GM12878 (cell line): ENCODE data around the gene MGAT3. TPM values are rescaled to one million over a fixed set of nuclear protein-coding genes. Genes with fewer than 3 reads are reported as not detected.

Experiments
- ATAC-seq: fragments of 200-7000 bp; cut with Tn5 transposase; 3 replicates; pipeline ENCODE4 v1.9.1; 2020; ENCODE audit warnings: mild to moderate bottlenecking, moderate library complexity
- BruUV-seq: library from RNA; stranded (reverse); fragments of 400-500 nt; replicated peaks from 2 replicates; lab custom pipeline; 2021; lab: Mats Ljungman, UMichigan
- CTCF ChIA-PET: fragments of 300-600 bp; sonication (Branson Sonifier 250); formaldehyde crosslinking; extraction: SDS; loops from one replicate; lab custom pipeline; 2021; ENCODE audit warnings: inconsistent platforms; lab: Yijun Ruan, JAX
- POLR2A ChIA-PET: fragments of 350-600 bp; formaldehyde crosslinking; extraction: SDS; loops from one replicate; lab custom pipeline; 2021; ENCODE audit warnings: inconsistent platforms; lab: Charles Lee
- RAD21 ChIA-PET: fragments of 300-600 bp; sonication (Branson Sonifier 250); formaldehyde crosslinking; loops from one replicate; lab custom pipeline; 2023; ENCODE audit warnings: antibody characterized with exemption; ENCODE audit not compliant: unreplicated experiment; lab: Charles Lee
- SMC1A ChIA-PET: fragments of 300-600 bp; sonication (Branson Sonifier 250); formaldehyde crosslinking; loops from one replicate; lab custom pipeline; 2023; ENCODE audit not compliant: unreplicated experiment, uncharacterized antibody; lab: Charles Lee
- DNase-seq: peaks from one replicate; pipeline ENCODE4 v3.0.0-alpha.2; 2011; ENCODE audit warnings: low read depth, low spot score
- FAIRE-seq: peaks from 3 replicates; lab custom pipeline; 2011; peaks lifted over from hg19 to GRCh38; lab: Jason Lieb, UNC
- H2AFZ ChIP-seq: 2 replicates; pipeline ENCODE4 v1.6.0; 2011; ENCODE audit warnings: low read depth, low read length, control low read depth; ENCODE audit not compliant: control insufficient read depth
- H3K27ac ChIP-seq: 2 replicates; pipeline ENCODE4 v1.5.1; 2011; ENCODE audit warnings: control low read depth; ENCODE audit not compliant: control insufficient read depth, insufficient read depth
- H3K27me3 ChIP-seq, 2 experiments: replicated peaks in 1 of 2; 2 replicates each; pipeline versions ENCODE4 v1.6.0 to v1.6.1; 2011; ENCODE audit warnings: low read length in 1 of 2; ENCODE audit not compliant: control insufficient read depth in 2 of 2, insufficient read depth in 2 of 2
- H3K36me3 ChIP-seq, 2 experiments: 2 replicates each; pipeline ENCODE4 v1.5.1; 2011; ENCODE audit warnings: low read length in 1 of 2; ENCODE audit not compliant: control insufficient read depth in 2 of 2, insufficient read depth in 2 of 2
- H3K4me1 ChIP-seq: 2 replicates; pipeline ENCODE4 v1.6.1; 2011; ENCODE audit warnings: mild to moderate bottlenecking, low read length, moderate library complexity, mixed read lengths; ENCODE audit not compliant: control insufficient read depth, insufficient read depth
- H3K4me2 ChIP-seq: 2 replicates; pipeline ENCODE4 v1.6.0; 2011; ENCODE audit warnings: control low read depth; ENCODE audit not compliant: control insufficient read depth, insufficient read depth
- H3K4me3 ChIP-seq: fragments of 200-600 bp; sonication (generic); 2 replicates; pipeline ENCODE4 v1.5.1; 2016
- H3K79me2 ChIP-seq: 2 replicates; pipeline ENCODE4 v1.6.0; 2011; ENCODE audit warnings: low read length; ENCODE audit not compliant: control insufficient read depth, insufficient read depth
- H3K9ac ChIP-seq: 2 replicates; pipeline ENCODE4 v1.8.0; 2011; ENCODE audit warnings: low read length, control low read depth, mixed read lengths; ENCODE audit not compliant: control insufficient read depth, insufficient read depth
- H3K9me3 ChIP-seq: replicated peaks from 3 replicates; pipeline ENCODE4 v1.5.1; 2011; ENCODE audit warnings: mild to moderate bottlenecking, low read length; ENCODE audit not compliant: control insufficient read depth, insufficient read depth
- H4K20me1 ChIP-seq: 2 replicates; pipeline ENCODE4 v1.6.0; 2011; ENCODE audit not compliant: control insufficient read depth, insufficient read depth
- MYC ChIP-seq: IDR thresholded peaks from 2 replicates; pipeline ENCODE4 v1.6.1; 2011; ENCODE audit warnings: mild to moderate bottlenecking, low read length, moderate library complexity, inconsistent platforms; ENCODE audit not compliant: insufficient read depth, insufficient replicate concordance, insufficient read length, severe bottlenecking
- SPI1 ChIP-seq: IDR thresholded peaks from 2 replicates; pipeline ENCODE4 v1.6.1; 2011; ENCODE audit warnings: low read depth, mild to moderate bottlenecking, low read length, moderate library complexity, borderline replicate concordance; ENCODE audit not compliant: insufficient read depth
- WGBS: methylation state at CpG from one replicate; pipeline ENCODE4 v1.1.6; 2016; ENCODE audit warnings: low lambda C conversion rate; ENCODE audit not compliant: insufficient replicate concordance, insufficient coverage; ENCODE audit errors: missing lambda C conversion rate; 5-methylcytosine and 5-hydroxymethylcytosine counted together
- in situ Hi-C: fragments of 300-500 bp; cut with MboI; formaldehyde crosslinking; loops from 9 replicates; pipeline ENCODE4 v1.14.3; 2018; ENCODE audit warnings: mixed read lengths
- intact Hi-C: fragments of 100-400 bp; cut with micrococcal nuclease; formaldehyde crosslinking; loops from one replicate; pipeline ENCODE4 v1.14.2; 2022; ENCODE audit not compliant: unreplicated experiment
- polyA plus RNA-seq, 11 experiments: library from polyadenylated mRNA; depleted of rRNA in 4 of 11; unstranded in 6 of 11; stranded (reverse) in 5 of 11; fragments of >200 nt; fragmentation: Nextera tagmentation in 4 of 11; fragmentation: Illumina TruSeq in 1 of 11; extraction: Ambion mirVana in 4 of 11; extraction: Trizol in 1 of 11; gene quantifications; 1 replicate in 1 of 11; 2 replicates in 10 of 11; pipeline versions ENCODE4 v1.2.1 to v1.2.3, GENCODE V29; 2011 to 2016; ENCODE audit warnings: inconsistent platforms in 2 of 11, missing spikeins in 2 of 11, low read depth in 1 of 11
- total RNA-seq, 4 experiments: library from RNA; depleted of rRNA in 3 of 4; stranded (reverse); fragments of >200 nt in 3 of 4; fragmentation: Illumina TruSeq in 1 of 4; extraction: Trizol in 1 of 4; gene quantifications; 2 replicates each; pipeline versions ENCODE4 v1.2.1 to v1.2.3, GENCODE V29; 2013 to 2021
- TF ChIP-seq, protein P1 (sequence below): fragments of 450-650 bp; IDR thresholded peaks from 2 replicates; pipeline ENCODE4 v1.6.1; 2018; ENCODE audit warnings: mild to moderate bottlenecking, low read depth, moderate library complexity; ENCODE audit not compliant: partially characterized antibody
- TF ChIP-seq, protein P2 (sequence below): fragments of 450-650 bp; IDR thresholded peaks from 2 replicates; pipeline ENCODE4 v1.6.1; 2017; ENCODE audit warnings: mild to moderate bottlenecking, moderate library complexity
- TF ChIP-seq, protein P3 (sequence below): IDR thresholded peaks from 2 replicates; pipeline ENCODE4 v1.6.1; 2012; ENCODE audit warnings: improper control_type of control experiment, low read depth, low read length; ENCODE audit not compliant: insufficient replicate concordance

MGAT3 gene
- total and polyA plus RNA-seq, 10 of the 15 experiments (the other 5 are each of a cell fraction or from before 2014, with no cell fraction given): 0.32 to 40.2 (median 11.9) TPM

DNA sequence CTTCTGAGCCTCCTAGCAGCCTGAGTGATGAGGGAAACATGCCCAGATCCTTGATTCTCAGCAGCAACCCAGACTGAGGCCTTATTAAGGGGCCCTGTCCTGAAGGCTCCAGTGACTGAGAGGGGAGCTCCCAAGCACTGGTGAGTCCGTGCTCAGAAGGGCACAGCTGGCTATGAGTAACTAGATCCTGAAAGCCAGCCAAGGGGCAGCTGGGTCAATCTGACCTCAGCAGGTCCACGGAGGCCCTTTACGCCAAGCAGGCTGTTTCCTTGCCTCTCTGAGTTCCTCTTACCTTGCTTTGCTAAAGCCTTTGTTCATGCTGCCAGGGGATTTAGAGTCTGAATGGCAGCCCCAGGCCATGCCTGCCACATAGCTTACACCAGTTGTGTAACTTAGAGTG lies 26.0 kb downstream of the MGAT3 start (continued):
- TF ChIP-seq, protein P1, sequence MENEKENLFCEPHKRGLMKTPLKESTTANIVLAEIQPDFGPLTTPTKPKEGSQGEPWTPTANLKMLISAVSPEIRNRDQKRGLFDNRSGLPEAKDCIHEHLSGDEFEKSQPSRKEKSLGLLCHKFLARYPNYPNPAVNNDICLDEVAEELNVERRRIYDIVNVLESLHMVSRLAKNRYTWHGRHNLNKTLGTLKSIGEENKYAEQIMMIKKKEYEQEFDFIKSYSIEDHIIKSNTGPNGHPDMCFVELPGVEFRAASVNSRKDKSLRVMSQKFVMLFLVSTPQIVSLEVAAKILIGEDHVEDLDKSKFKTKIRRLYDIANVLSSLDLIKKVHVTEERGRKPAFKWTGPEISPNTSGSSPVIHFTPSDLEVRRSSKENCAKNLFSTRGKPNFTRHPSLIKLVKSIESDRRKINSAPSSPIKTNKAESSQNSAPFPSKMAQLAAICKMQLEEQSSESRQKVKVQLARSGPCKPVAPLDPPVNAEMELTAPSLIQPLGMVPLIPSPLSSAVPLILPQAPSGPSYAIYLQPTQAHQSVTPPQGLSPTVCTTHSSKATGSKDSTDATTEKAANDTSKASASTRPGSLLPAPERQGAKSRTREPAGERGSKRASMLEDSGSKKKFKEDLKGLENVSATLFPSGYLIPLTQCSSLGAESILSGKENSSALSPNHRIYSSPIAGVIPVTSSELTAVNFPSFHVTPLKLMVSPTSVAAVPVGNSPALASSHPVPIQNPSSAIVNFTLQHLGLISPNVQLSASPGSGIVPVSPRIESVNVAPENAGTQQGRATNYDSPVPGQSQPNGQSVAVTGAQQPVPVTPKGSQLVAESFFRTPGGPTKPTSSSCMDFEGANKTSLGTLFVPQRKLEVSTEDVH: no peak
- TF ChIP-seq, all 136 proteins: peak for 0

DNA sequence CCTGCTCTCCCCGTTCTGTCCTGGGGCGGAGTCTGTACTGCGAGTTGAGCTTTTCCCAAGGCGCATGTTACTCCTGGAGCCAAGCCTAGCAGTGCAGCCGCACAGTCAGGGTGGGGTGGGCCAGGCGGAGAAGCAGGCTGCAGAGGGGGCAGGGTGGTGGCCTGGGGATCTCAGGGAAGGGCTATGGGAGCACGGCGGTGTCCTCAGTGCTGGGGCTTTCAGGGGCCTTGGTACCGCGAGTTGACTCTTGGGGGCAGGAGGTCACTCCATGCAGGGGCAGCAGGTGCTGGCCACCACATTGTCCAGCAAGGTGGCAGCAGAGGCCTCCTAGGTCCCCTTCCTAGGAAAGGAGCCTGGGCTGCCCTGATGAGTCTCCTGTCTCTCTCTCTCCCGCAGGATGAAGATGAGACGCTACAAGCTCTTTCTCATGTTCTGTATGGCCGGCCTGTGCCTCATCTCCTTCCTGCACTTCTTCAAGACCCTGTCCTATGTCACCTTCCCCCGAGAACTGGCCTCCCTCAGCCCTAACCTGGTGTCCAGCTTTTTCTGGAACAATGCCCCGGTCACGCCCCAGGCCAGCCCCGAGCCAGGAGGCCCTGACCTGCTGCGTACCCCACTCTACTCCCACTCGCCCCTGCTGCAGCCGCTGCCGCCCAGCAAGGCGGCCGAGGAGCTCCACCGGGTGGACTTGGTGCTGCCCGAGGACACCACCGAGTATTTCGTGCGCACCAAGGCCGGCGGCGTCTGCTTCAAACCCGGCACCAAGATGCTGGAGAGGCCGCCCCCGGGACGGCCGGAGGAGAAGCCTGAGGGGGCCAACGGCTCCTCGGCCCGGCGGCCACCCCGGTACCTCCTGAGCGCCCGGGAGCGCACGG lies 30.4 kb downstream of the MGAT3 start:
- TF ChIP-seq MYC (no peak), SPI1 (no peak)
- TF ChIP-seq, protein P2, sequence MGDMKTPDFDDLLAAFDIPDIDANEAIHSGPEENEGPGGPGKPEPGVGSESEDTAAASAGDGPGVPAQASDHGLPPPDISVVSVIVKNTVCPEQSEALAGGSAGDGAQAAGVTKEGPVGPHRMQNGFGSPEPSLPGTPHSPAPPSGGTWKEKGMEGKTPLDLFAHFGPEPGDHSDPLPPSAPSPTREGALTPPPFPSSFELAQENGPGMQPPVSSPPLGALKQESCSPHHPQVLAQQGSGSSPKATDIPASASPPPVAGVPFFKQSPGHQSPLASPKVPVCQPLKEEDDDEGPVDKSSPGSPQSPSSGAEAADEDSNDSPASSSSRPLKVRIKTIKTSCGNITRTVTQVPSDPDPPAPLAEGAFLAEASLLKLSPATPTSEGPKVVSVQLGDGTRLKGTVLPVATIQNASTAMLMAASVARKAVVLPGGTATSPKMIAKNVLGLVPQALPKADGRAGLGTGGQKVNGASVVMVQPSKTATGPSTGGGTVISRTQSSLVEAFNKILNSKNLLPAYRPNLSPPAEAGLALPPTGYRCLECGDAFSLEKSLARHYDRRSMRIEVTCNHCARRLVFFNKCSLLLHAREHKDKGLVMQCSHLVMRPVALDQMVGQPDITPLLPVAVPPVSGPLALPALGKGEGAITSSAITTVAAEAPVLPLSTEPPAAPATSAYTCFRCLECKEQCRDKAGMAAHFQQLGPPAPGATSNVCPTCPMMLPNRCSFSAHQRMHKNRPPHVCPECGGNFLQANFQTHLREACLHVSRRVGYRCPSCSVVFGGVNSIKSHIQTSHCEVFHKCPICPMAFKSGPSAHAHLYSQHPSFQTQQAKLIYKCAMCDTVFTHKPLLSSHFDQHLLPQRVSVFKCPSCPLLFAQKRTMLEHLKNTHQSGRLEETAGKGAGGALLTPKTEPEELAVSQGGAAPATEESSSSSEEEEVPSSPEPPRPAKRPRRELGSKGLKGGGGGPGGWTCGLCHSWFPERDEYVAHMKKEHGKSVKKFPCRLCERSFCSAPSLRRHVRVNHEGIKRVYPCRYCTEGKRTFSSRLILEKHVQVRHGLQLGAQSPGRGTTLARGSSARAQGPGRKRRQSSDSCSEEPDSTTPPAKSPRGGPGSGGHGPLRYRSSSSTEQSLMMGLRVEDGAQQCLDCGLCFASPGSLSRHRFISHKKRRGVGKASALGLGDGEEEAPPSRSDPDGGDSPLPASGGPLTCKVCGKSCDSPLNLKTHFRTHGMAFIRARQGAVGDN: no peak
- TF ChIP-seq, protein P3, sequence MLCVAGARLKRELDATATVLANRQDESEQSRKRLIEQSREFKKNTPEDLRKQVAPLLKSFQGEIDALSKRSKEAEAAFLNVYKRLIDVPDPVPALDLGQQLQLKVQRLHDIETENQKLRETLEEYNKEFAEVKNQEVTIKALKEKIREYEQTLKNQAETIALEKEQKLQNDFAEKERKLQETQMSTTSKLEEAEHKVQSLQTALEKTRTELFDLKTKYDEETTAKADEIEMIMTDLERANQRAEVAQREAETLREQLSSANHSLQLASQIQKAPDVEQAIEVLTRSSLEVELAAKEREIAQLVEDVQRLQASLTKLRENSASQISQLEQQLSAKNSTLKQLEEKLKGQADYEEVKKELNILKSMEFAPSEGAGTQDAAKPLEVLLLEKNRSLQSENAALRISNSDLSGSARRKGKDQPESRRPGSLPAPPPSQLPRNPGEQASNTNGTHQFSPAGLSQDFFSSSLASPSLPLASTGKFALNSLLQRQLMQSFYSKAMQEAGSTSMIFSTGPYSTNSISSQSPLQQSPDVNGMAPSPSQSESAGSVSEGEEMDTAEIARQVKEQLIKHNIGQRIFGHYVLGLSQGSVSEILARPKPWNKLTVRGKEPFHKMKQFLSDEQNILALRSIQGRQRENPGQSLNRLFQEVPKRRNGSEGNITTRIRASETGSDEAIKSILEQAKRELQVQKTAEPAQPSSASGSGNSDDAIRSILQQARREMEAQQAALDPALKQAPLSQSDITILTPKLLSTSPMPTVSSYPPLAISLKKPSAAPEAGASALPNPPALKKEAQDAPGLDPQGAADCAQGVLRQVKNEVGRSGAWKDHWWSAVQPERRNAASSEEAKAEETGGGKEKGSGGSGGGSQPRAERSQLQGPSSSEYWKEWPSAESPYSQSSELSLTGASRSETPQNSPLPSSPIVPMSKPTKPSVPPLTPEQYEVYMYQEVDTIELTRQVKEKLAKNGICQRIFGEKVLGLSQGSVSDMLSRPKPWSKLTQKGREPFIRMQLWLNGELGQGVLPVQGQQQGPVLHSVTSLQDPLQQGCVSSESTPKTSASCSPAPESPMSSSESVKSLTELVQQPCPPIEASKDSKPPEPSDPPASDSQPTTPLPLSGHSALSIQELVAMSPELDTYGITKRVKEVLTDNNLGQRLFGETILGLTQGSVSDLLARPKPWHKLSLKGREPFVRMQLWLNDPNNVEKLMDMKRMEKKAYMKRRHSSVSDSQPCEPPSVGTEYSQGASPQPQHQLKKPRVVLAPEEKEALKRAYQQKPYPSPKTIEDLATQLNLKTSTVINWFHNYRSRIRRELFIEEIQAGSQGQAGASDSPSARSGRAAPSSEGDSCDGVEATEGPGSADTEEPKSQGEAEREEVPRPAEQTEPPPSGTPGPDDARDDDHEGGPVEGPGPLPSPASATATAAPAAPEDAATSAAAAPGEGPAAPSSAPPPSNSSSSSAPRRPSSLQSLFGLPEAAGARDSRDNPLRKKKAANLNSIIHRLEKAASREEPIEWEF: no peak
- peaks cover 7% of the 10 kb centered on the region; the same call in 1 of the 2 replicates for H3K4me1 ChIP-seq

More for the DNA sequence above, 30.4 kb downstream of the MGAT3 start:
- no peak overlapping the region for H2AFZ ChIP-seq
- ChIA-PET POLR2A (no interaction called here), CTCF (no interaction called here), RAD21 (no interaction called here), SMC1A (no interaction called here)
- H3K27ac ChIP-seq: no peak overlapping the region
- H3K9me3 ChIP-seq: no peaks in the 10 kb centered on the region
- intact Hi-C loops: no loop called here
- ATAC-seq: no peak
- no peak for DNase-seq
- no peak overlapping the region for H3K9ac ChIP-seq
- H3K79me2 ChIP-seq: peaks cover 2% of the 10 kb centered on the region; the same call in 1 of the 2 replicates
- no peak for FAIRE-seq
- 94% methylated on average over 35 of the region's 45 CpGs for WGBS
- no peak overlapping the region for H3K4me2 ChIP-seq
- no peak overlapping the region for H3K4me3 ChIP-seq
- H3K36me3 ChIP-seq: peaks cover 3 to 27% of the 10 kb centered on the region in 2 experiments
- in situ Hi-C loops: no loop called here
- no peaks in the 10 kb centered on the region for H4K20me1 ChIP-seq
- no peaks in the 10 kb centered on the region for H3K27me3 ChIP-seq
- BruUV-seq: no TSS peak
